Stimulated activated CD4-positive, alpha-beta T cell treated with anti-CD3 and anti-CD28 coated beads, Interleukin-4, amount 100 ng/mL, for 24 hours (primary cell): Measurements from ENCODE around the gene ATF3.
A peak's percentile ranks its signal among the peaks of the same experiment; 100 is the strongest.

Source experiments
- DNase-seq: peaks from one replicate; pipeline ENCODE4 v3.0.0-alpha.2; 2020

The ATF3 gene

DNA sequence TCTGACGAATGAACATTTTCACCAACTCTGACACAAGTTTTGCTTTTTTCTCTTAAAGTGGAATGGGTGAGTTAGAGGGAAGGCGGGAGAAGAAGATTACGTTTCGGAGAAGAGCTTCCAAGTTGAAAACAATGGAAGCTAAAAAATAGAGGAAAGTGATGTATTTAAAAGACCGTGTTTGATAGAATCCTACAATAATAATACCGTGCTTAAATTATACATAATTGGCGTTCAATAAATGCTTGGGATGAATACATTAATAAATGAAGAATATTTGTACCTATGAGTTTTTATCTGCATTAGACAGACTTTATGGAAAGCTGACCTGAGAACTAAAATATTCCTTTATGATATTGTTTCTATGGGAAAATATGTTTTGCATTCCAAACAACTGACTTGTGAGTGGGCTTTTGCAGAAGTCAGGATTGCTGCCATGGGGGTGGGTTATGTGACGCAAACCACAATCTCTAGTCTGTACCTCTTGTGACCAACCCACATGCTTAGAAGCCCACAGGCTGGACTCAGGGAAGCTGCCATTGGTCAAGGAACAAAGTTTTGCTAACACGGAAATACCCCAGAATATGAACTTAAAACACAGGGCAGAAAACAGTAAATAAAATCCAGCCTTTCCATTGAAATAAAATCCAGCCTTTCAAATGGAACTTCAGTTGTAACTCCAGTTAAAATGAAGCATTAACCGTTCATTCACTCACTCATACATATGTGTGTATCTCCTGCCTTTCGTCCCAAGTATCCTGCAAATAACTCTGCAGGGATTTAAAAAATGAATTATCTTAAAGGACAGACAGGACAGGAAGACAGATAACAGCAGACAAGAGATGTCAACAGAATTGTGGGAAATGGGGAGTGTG is 21.3 kb upstream of the ATF3 start:
- no peak for DNase-seq

DNA sequence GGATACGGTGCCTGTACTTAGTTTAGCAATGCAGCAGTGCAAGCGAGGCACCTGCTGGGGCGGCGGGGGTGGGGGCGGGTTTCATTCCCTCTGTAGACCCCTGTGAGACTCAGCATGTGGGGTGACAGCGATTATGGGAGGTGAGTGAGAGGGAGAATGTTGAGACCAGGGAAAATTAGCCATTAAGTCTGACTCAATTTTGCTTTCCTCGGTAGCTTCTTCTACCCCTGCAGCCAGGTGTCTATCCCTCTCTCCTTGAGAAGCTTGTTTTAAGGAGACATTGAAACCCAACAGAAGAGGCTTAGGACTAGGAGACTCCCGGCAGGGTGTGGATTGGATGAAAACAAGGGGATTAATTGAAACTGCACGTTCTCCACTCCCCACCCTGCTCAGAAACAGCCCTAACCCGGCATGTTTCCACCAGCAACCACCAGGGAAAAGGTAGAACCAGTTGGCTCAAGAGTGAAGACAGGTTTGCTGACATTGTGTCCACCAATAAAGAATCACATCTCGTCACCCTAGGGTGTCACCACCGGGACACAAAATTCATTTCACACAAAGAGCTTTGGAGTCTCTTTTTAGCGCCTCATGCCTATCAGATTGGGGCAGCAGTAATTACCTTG is 20.6 kb upstream of the ATF3 start:
- no peak for DNase-seq

- DNase-seq = no peak
Measured at GRCh38 chr1:212589446-212589845, 19.1 kb upstream of the ATF3 start.

DNA sequence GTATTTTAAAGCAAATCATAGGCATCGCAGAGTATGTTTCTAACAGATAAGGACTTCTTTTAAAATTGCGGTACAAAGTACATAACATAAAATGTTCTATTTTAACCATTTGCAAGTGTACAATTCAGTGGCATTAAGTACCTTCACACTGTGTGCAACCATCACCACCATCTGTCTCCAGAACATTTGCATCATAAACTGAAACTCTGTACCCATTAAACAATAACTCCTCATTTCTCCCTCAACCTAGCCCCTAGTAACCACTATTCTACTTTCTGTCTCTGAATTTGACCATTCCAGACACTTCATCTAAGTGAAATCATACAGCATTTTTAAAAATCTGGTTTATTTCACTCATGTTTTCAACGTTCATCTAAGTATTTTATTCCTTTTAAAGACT is 16.6 kb upstream of the ATF3 start:
- DNase-seq = no peak

GRCh38 chr1:212593821-212594251 is 14.7 kb upstream of the ATF3 start:
- DNase-seq = no peak

DNA sequence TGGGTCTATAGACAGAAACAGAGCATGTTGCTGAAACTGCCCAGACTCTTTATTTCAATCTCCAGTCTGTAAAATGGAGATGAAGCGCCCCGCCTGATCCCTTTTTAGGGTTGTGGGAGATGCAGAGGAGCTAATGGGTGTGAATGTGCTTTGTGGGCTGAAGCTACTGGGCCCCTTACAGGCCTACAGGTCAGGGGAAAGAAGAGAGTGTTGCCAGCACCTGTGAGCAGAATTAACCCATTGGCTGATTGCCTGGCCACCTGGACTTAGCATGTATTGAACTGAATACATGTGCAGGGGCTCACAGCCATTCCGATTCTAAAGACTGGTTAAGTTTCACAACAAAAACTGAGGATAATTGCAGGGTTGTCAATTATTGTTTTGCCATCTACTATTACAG is 13.9 kb upstream of the ATF3 start:
- no peak for DNase-seq

- DNase-seq = no peak
Measured at GRCh38 chr1:212595229-212595628, 13.3 kb upstream of the ATF3 start.

GRCh38 chr1:212595787-212596714 is 12.5 kb upstream of the ATF3 start:
- peak; percentile 69 for DNase-seq

DNA sequence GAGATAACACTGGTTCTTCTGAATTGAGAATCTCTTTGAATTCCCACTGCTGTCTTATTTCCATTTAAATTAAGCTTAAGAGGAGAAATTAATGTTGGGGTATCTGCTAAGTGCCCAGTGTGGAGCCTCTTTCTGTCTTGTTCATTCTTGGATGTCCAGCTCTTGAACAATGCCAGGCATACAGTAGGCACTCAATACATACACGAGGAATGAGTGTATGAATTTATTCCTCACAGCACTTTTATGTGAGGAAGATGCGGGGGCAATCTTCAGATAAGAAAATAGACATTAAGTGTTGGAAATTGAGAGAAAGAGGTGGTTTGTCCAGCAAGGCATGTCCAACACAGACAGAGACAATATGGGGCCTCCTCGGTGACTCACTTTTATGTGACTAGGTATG is 11.8 kb upstream of the ATF3 start:
- no peak for DNase-seq

- no peak for DNase-seq
Measured at GRCh38 chr1:212597487-212597886, 11.1 kb upstream of the ATF3 start.

DNA sequence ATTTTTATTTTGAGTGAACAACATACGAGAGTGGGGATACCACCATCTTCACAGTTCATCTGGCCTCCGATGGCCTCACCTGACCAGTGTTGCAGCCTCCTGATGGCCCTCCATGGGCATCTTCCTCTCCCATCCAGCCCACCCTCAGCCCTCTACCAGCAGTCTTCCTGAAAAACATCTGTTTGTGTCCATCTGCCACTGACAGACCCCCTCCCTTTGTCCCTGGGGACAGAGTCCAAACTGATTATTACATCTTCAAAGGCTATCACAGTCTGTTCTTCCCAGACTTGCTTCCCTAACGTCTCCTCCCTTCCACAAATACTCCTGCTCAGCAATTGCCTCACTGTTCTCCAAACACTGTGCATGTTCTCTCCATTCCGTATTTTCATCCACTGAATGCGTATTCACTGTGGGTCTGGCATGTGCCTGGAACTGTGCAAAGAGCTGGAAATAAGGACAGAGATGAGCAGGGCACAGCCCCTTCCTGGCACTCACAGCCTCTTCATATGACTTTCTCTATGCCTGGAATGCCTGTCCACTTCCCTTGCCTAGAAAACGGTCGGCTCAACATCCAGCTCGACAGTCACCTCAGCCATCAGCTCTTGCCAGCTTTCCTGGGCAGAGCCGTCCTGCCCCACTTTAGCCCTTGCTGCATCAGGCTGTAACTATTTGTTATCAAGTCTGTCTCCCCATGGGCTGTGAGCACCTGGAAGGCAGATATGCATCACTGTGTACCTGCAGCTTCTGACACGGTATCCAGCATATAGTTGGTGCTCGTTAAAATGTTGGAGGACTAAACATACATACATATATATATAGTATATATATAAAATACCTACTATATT is 8.3 kb upstream of the ATF3 start:
- no peak for DNase-seq

DNA sequence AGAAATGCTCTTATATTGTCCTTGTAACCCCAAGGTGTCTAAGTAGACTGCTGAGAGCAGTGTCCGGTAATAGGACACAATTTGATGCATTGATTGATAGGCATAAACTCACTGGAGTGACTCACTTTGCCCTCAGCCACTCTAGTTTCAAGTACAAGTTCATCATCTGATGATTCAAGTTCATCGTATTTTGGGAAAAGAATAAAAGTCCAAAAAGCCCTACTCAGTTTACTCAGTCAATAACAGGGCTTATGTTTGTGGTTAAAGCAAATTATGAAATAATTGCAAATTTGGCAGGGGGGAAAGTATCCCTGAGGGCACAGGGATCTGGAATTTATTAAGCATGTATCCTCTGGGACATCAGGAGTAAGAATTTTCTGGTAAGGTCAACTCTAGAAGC is 7.6 kb upstream of the ATF3 start:
- peak; percentile 27 for DNase-seq

GRCh38 chr1:212601524-212601923 is 7.0 kb upstream of the ATF3 start:
- DNase-seq = no peak

DNA sequence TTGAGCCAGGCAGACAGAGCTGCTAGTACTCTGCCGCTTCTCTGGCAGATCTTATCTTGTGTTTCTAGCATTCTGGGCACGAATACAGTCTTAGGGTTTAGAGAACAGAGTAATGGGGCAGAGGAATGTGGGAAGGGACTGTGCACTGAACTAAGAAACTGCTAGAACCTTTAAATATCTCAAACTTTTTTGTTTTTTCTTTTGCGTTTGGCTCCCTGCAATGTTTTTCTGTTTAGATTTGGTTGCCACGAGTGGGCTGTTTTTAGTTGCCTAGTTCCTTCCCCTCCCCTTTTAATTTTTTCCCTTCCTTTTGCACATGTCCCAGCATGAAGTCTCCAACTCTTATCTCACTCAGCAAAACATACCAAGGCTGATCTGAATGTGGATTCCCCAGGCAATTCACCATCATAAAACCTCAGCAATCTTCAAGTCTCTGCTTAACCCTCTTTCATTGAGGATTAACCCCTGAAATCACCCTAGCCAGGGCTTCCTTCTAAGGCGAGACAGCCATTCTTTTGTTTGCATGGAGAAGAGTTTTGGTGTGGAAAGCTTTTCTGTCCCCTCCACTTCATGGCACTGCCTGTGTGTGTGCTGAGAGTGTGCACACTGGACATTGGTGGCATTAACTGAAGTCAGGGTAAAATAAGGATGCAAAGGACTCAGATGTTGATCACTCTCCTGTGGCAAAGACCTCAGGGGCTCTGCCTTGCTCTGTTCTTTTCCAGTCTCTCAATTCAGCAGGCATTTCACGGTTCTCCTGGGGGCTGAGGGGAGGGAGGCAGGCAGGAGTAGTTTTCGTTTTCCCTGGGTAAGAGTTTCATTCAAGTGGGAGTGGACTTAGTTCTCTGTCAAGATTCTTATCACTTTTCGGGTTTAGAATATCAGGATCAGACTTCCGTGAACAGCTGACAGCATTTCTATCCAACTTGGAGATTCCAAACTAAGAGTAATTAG is 2.8 kb upstream of the ATF3 start:
- no peak for DNase-seq

GRCh38 chr1:212606395-212607205 is 2.0 kb upstream of the ATF3 start:
- peak; percentile 48 for DNase-seq

GRCh38 chr1:212607206-212607912 is 1.2 kb upstream of the ATF3 start:
- peak; percentile 18 for DNase-seq

DNA sequence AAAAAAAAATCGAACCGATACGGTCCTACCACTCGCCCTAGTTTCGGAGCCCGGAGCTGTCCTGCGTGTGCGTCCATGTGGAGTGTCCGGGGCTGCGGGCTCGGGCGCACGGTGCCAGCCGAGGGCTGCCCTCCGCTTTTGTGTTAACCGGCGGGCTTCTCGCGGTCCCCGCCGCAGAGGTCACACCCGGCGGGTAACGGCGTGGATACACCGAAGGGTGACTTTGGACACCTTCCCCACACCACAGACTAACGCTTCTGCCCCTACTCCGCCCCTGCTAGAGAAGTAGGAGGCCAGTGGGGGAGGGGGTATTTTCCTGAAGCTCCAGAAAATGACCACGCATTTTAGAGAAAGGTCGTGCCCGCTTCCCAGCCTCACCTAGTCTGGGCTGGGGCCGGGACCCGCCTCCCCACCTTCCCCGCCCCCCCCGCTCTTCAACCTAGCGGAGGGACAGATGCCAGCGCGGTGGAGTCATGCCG is 609 bp upstream of the ATF3 start:
- DNase-seq = no peak

- DNase-seq = peak; percentile 48
Measured at GRCh38 chr1:212608959-212609700, 569 bp downstream of the ATF3 start.
